ENCODE measurements around the gene IRF9.
"Not testable (repeated sequence)": the region's sequence is repeated elsewhere in the genome, so short reads cannot be mapped to it uniquely, and the experiment has no call there.

The IRF9 gene

GRCh38 chr14:24195186-24196070 is 34.4 kb downstream of the IRF9 start, which contains the start of gene TM9SF1:
Gene TM9SF1 (minus strand): TSS chr14:24195441. CDS start chr14:24195019, 422 bp downstream.
- peak; percentile 46 for DNase-seq (ENCODE audit: low read depth)

GRCh38 chr14:24196071-24197055 is 35.3 kb downstream of the IRF9 start:
- no peak for DNase-seq (ENCODE audit: low read depth)

DNA sequence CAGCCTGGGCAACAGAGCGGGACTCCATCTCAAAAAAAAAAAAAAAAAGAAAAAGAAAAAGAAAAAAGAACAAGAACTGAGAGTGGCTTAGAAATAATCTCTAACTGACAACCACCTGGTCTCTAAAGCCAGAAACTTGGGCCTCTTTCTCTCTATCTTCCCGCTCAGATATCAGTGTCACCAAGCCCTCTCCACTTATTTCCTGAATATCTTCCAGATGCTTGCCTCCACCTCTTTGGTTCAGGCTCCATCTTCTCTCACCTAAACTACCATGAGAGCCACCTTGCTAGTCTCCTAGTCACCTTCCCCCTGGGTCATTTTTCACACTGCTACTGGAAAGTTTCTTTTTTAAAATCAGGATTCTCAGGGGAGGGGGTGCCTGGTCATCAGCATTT is 36.0 kb downstream of the IRF9 start:
- DNase-seq (ENCODE audit: low read depth), result no peak

DNA sequence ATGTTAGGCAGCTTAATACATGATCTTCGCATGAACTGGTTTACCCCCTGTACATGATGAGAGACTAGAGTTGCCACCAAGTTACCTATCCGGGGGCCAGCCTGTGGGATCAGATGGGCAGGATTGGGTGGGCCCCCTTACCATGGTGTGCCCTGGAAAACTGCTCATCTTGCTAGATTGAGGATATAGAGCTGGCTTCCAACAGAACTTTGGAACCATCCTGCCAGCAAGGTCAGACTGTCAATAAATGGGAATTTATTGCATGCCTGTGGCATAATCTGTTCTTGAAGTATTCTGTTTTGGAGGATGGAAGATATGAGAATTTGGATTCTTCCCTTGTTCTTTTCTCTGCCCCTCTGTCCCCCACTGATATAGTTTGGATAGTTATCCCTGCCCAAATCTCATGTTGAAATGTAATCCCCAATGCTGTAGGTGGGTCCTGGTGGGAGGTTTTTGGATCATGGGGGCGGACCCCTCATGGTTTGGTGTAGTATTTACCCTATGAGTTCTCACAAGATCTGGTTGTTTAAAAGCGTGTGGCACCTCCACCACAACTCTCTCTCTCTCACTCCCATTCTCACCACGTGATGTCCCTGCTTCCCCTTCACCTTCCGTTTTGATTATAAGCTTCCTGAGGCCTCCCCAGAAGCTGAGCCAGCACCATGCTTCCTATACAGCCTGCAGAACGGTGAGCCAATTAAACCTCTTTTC is 37.9 kb downstream of the IRF9 start:
- no peak for DNase-seq (ENCODE audit: low read depth)

GRCh38 chr14:24202538-24202937 is 41.5 kb downstream of the IRF9 start:
- not testable (repeated sequence) for DNase-seq (ENCODE audit: low read depth)

DNA sequence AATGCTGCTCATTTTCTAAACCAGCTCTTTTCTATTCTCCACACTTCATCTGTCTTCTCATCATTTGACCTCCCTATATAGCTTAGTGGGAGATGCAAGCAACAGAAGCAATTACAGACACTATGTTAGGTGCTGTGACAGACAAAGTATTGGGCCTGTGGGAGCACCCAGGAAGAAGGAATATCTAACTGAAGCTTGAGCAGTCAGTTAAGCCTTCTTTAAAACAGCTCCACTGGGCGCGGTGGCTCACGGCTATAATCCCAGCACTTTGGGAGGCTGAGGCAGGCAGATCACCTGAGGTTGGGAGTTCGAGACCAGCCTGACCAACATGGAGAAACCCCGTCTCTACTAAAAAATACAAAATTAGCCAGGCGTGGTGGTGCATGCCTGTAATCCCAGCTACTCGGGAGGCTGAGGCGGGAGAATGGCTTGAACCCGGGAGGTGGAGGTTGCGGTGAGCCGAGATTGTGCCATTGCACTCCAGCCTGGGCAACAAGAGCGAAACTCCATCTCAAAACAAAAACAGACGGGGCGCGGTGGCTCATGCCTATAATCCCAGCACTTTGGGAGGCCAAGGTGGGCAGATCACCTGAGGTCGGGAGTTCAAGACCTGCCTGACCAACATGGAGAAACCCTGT is 42.3 kb downstream of the IRF9 start:
- DNase-seq (ENCODE audit: low read depth), result not testable (repeated sequence)

GRCh38 chr14:24204163-24205146 is 43.4 kb downstream of the IRF9 start:
- DNase-seq (ENCODE audit: low read depth), result no peak

DNA sequence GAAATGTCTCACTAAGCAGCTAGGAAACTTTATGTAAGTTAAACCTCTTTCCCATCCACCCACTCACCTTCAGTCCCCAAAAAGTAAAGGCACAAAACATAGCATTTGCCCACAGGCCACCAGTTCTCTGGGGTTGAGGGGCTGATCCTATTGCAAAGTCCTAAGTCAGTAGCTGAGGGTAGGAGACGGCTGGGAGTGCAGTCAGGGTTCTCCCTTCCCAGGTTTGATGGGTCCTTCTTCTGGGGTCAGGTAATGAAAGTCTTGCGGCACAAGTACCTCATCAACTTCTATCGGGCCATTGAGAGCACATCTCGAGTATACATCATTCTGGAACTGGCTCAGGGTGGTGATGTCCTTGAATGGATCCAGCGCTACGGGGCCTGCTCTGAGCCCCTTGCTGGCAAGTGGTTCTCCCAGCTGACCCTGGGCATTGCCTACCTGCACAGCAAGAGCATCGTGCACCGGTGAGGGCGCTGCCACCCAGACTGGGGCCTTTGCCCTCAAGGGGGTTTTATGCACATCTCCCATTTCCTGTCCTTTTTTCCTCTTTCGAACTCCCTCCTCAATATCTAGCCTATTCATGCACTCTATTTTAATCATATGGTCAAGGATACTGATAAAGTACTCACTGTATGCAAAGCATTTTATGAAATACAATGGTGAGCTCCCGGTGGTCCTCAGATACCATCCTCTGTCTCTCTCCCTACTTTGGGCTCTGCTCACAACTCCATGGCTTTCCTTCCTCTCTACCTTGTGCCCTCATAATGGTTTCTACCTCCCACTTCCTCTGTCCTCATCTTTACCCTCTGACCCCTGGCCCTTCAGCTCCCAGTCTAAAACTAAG is 45.4 kb downstream of the IRF9 start:
- DNase-seq (ENCODE audit: low read depth), result no peak

- DNase-seq (ENCODE audit: low read depth), result no peak
Observed at GRCh38 chr14:24207104-24207551, 46.1 kb downstream of the IRF9 start.

- no peak for DNase-seq (ENCODE audit: low read depth)
Observed at GRCh38 chr14:24207625-24208024, 46.6 kb downstream of the IRF9 start.

GRCh38 chr14:24211311-24211710 is 50.2 kb downstream of the IRF9 start:
- DNase-seq (ENCODE audit: low read depth), result no peak

GRCh38 chr14:24212924-24213865 is 52.1 kb downstream of the IRF9 start, which contains the start of gene CHMP4A:
Gene CHMP4A (minus strand): TSS chr14:24213488. CDS start chr14:24213439, 49 bp downstream.
- peak; percentile 85 for DNase-seq (ENCODE audit: low read depth)

- no peak for DNase-seq (ENCODE audit: low read depth)
Observed at GRCh38 chr14:24213866-24214662, 53.0 kb downstream of the IRF9 start.

DNA sequence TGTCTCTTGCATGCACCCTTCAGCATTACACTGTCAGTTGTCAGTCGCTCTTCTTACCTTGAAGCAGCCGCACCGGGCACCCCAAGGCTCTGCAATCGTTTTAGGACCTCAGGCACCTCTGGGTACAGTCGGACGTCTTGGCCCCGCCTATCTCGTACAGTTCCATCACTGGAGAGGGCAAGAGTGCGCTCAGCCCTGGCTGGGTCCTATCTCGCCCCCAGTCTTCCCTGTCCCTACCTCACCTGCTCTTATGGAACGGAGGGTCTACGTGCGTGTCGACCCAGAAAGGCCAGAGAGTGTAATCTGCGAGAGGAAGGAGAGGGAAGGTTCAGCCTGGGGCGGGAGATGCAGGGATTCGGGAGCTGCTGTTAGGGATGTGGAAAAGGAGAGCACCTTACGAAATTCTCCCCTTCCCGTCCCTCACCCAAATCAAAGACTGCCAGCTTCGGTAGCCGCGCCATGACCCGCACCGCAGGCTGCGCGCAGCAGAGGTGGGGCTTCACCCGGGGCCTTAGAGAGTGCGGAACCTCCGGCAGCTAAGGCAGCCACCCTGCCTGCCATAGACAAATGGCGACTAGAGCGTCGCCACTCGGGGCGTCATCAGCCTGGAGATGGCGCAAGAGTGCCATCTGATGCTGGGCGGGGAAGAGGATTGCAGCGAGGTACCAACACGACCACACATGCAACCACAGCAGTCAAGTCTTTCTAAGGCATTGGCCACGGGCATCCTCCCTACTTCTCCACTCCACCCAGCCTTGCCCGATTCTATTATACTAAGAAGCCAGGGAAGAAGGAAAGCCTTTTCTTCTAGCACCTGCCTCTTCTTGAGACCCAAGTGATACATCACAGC is 54.7 kb downstream of the IRF9 start, which contains the start of gene MDP1:
Gene MDP1 (minus strand): TSS at position 572 of the 850 bp plus-strand sequence. CDS start 111 bp downstream, at position 461.
- DNase-seq (ENCODE audit: low read depth), result peak; percentile 64

Data from HS-5 (cell line).